ENCODE results near the gene FAM168A.
A peak's percentile ranks its signal among the peaks of the same experiment; 100 is the strongest.

FAM168A gene

GRCh38 chr11:73623686-73624085, 25.8 kb upstream of the FAM168A start:
- Histone ChIP-seq H3K4me1 (ENCODE audit: control insufficient read depth, low read length) (peaks cover 21% of the 10 kb centered on the region), H4K20me1 (ENCODE audit: control insufficient read depth, insufficient read depth, low read depth, low read length) (no peaks in the 10 kb centered on the region)

GRCh38 chr11:73622926-73623593, 25.1 kb upstream of the FAM168A start:
- H3K27me3 ChIP-seq (ENCODE audit: control insufficient read depth, low read length) = peaks cover 19% of the 10 kb centered on the region
- H3K9me3 ChIP-seq (ENCODE audit: control insufficient read depth, insufficient read depth, low read length) = no peaks in the 10 kb centered on the region
- TF ChIP-seq EZH2phosphoT487 (IDR thresholded peaks at IDR 0.05; ENCODE audit: borderline replicate concordance, low read length) (no peak), CTCF (IDR thresholded peaks at IDR 0.05; ENCODE audit: low read depth, low read length, poor library complexity, severe bottlenecking) (no peak)
- no peak overlapping the region for H3K4me3 ChIP-seq (ENCODE audit: low read length)
- H3K4me2 ChIP-seq (ENCODE audit: low read length) = peak overlapping the region; percentile 11
- peaks cover 21% of the 10 kb centered on the region for H3K4me1 ChIP-seq (ENCODE audit: control insufficient read depth, low read length)
- no peaks in the 10 kb centered on the region for H4K20me1 ChIP-seq (ENCODE audit: control insufficient read depth, insufficient read depth, low read depth, low read length)
- no peaks in the 10 kb centered on the region for H3K9me2 ChIP-seq (replicated peaks; ENCODE audit: control insufficient read depth, low read length)
- no peak overlapping the region for H3K27ac ChIP-seq (ENCODE audit: low read depth, low read length)
- no peaks in the 10 kb centered on the region for H3K79me2 ChIP-seq (ENCODE audit: control insufficient read depth, low read length)
- H3F3A ChIP-seq (ENCODE audit: control insufficient read depth, insufficient read depth) = no peaks in the 10 kb centered on the region
- H3K36me3 ChIP-seq (ENCODE audit: control insufficient read depth, low read length) = no peaks in the 10 kb centered on the region

More at GRCh38 chr11:73623686-73624085, 25.8 kb upstream of the FAM168A start:
- no peaks in the 10 kb centered on the region for H3K9me3 ChIP-seq (ENCODE audit: control insufficient read depth, insufficient read depth, low read length)
- H3K79me2 ChIP-seq (ENCODE audit: control insufficient read depth, low read length) = no peaks in the 10 kb centered on the region
- H3K9me2 ChIP-seq (replicated peaks; ENCODE audit: control insufficient read depth, low read length) = no peaks in the 10 kb centered on the region
- H3K27me3 ChIP-seq (ENCODE audit: control insufficient read depth, low read length) = peaks cover 19% of the 10 kb centered on the region
- no peak overlapping the region for H3K27ac ChIP-seq (ENCODE audit: low read depth, low read length)
- no peak overlapping the region for H3K4me3 ChIP-seq (ENCODE audit: low read length)
- no peaks in the 10 kb centered on the region for H3K36me3 ChIP-seq (ENCODE audit: control insufficient read depth, low read length)
- H3F3A ChIP-seq (ENCODE audit: control insufficient read depth, insufficient read depth) = no peaks in the 10 kb centered on the region
- H3K4me2 ChIP-seq (ENCODE audit: low read length) = peak overlapping the region; percentile 11
- TF ChIP-seq EZH2phosphoT487 (IDR thresholded peaks at IDR 0.05; ENCODE audit: borderline replicate concordance, low read length) (no peak), CTCF (IDR thresholded peaks at IDR 0.05; ENCODE audit: low read depth, low read length, poor library complexity, severe bottlenecking) (no peak)

GRCh38 chr11:73614591-73614990, 16.7 kb upstream of the FAM168A start:
- no peak overlapping the region for H3K4me2 ChIP-seq (ENCODE audit: low read length)
- no peaks in the 10 kb centered on the region for H3K36me3 ChIP-seq (ENCODE audit: control insufficient read depth, low read length)
- no peaks in the 10 kb centered on the region for H3F3A ChIP-seq (ENCODE audit: control insufficient read depth, insufficient read depth)
- H3K9me2 ChIP-seq (replicated peaks; ENCODE audit: control insufficient read depth, low read length) = no peaks in the 10 kb centered on the region
- H3K27me3 ChIP-seq (ENCODE audit: control insufficient read depth, low read length) = peaks cover 3% of the 10 kb centered on the region; the same call in 1 of the 2 replicates
- H3K9me3 ChIP-seq (ENCODE audit: control insufficient read depth, insufficient read depth, low read length) = no peaks in the 10 kb centered on the region
- H3K4me3 ChIP-seq (ENCODE audit: low read length) = no peak overlapping the region
- no peaks in the 10 kb centered on the region for H3K79me2 ChIP-seq (ENCODE audit: control insufficient read depth, low read length)
- H3K27ac ChIP-seq (ENCODE audit: low read depth, low read length) = no peak overlapping the region
- H4K20me1 ChIP-seq (ENCODE audit: control insufficient read depth, insufficient read depth, low read depth, low read length) = no peaks in the 10 kb centered on the region
- TF ChIP-seq CTCF (IDR thresholded peaks at IDR 0.05; ENCODE audit: low read depth, low read length, poor library complexity, severe bottlenecking) = no peak
- no peak for TF ChIP-seq EZH2phosphoT487 (IDR thresholded peaks at IDR 0.05; ENCODE audit: borderline replicate concordance, low read length)
- no peaks in the 10 kb centered on the region for H3K4me1 ChIP-seq (ENCODE audit: control insufficient read depth, low read length)

All from DOHH2 (cell line).